Lung (tissue), 12 donors: ENCODE data around the gene PSMB2. TPM values are rescaled to one million over a fixed set of nuclear protein-coding genes. Genes with fewer than 3 reads are reported as not detected.

Experiments
- ATAC-seq: fragments of 200-7000 bp; cut with Tn5 transposase; one replicate; pipeline ENCODE4 v1.9.1; 2020; ENCODE audit warnings: moderate number of reproducible peaks; ENCODE audit not compliant: insufficient read depth, low FRiP score
- DNase-seq, 3 donors: peaks; one replicate each; pipeline ENCODE4 v3.0.0-alpha.2; 2013 to 2017
- H3K27ac ChIP-seq, 2 donors: one replicate each; pipeline ENCODE4 v1.5.1; 2013; ENCODE audit warnings: mild to moderate bottlenecking in 2 of 2, moderate library complexity in 2 of 2, control low read depth in 1 of 2, inconsistent platforms in 1 of 2, low read depth in 1 of 2, low read length in 1 of 2
- H3K27me3 ChIP-seq, 3 donors: one replicate each; pipeline ENCODE4 v1.5.1; 2013; ENCODE audit warnings: low read length in 2 of 3; ENCODE audit not compliant: control insufficient read depth in 3 of 3, insufficient read depth in 3 of 3
- H3K36me3 ChIP-seq, 4 donors: one replicate each; pipeline ENCODE4 v1.5.1; 2013; ENCODE audit warnings: low read length in 4 of 4, mild to moderate bottlenecking in 1 of 4, moderate library complexity in 1 of 4; ENCODE audit not compliant: control insufficient read depth in 4 of 4, insufficient read depth in 4 of 4
- H3K4me1 ChIP-seq, 5 donors: one replicate each; pipeline ENCODE4 v1.5.1; 2013; ENCODE audit warnings: low read length in 5 of 5, mild to moderate bottlenecking in 2 of 5, moderate library complexity in 1 of 5; ENCODE audit not compliant: control insufficient read depth in 5 of 5, insufficient read depth in 5 of 5
- H3K4me3 ChIP-seq: one replicate; pipeline ENCODE4 v1.5.1; 2013; ENCODE audit warnings: mild to moderate bottlenecking, control low read depth, moderate library complexity
- H3K9ac ChIP-seq, 2 donors: one replicate each; pipeline ENCODE4 v1.5.1; 2013; ENCODE audit warnings: low read length in 2 of 2, control low read depth in 1 of 2; ENCODE audit not compliant: insufficient read depth in 1 of 2
- H3K9me3 ChIP-seq, 4 donors: one replicate each; pipeline ENCODE4 v1.5.1; 2013; ENCODE audit warnings: low read length in 3 of 4, mild to moderate bottlenecking in 1 of 4, moderate library complexity in 1 of 4; ENCODE audit not compliant: control insufficient read depth in 4 of 4, insufficient read depth in 3 of 4
- WGBS, 2 donors: extraction: QIAGEN DNeasy Blood & Tissue Kit; methylation state at CpG; one replicate each; pipeline ENCODE4 v1.1.7; 2013; 5-methylcytosine and 5-hydroxymethylcytosine counted together
- polyA plus RNA-seq, 2 donors: library from polyadenylated mRNA; stranded (reverse); fragments of 200-250 nt; gene quantifications; one replicate each; pipeline ENCODE4 v1.2.1, GENCODE V29; 2013
- total RNA-seq, 2 donors: library from RNA; depleted of rRNA in 1 of 2; stranded (reverse); fragments of >200 nt in 1 of 2; gene quantifications; one replicate each; pipeline ENCODE4 v1.2.1, GENCODE V29; 2014 to 2021
- TF ChIP-seq, protein P1 (sequence below): IDR thresholded peaks from 2 replicates; pipeline ENCODE4 v1.5.1; 2012; ENCODE audit warnings: mild to moderate bottlenecking; ENCODE audit errors: control extremely low read depth, extremely low read depth
- donor health status: control.
- donor health status: control.
- donor health status: Bipolar disorder and iron deficiency.
- donor health status: healthy.
- donor health status: DM: yes; HTN: yes; CAD: no.

Gene PSMB2
- total and polyA plus RNA-seq, 4 donors: 32.0 to 59.2 (median 57.8) TPM

DNA sequence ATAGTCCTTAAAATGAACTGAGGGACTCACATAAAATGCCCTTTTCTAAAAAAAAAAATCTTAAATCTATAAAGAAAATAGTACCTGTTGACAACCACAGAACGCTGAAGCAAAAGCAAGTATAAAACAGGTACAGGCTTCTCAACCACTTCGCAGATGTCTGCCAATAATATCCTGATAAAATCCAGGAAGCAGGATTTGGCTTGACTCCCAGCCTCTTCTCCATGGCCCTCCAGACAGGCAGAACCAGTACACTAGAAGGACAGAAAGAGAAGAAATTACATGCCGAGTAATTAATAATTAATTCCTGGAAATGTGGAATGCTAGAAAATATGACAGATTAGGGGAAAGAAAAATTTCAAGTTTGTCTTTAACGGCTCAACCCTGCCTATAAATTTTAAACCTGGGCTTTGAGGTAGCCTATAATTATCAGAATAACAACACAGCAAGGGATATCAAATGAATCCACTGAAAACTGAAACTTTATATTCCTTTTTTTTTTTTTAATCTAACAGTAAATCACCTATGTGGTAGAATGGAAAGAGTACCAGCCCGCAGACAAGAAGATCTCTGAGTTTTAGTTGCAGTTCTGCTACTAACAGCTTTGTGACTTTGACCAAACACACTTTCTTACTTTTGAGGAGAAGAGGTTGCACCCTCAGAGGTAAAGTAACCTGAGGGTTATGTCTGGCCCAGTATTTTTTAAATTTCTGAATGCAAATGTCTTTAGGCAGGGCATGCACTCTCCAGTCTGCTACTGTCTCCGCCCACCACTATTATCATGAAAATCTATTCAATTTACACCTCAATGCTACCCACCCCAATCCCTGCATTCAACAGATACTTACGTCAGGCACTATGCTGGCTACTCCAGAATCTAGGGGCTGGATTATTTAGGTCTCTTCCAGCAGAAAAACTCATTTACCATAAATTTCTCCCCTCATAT lies 86.8 kb downstream of the PSMB2 start:
- H3K4me3 ChIP-seq: no peak overlapping the region
- DNase-seq (peak in 2 of 3 donors; percentile 40 to 57), ATAC-seq (no peak)
- 50 to 71% methylated on average over 7 of the region's 7 CpGs for WGBS, 2 donors
- H3K27me3 ChIP-seq: no peaks in the 10 kb centered on the region
- peaks cover 4 to 12% (median 7%) of the 10 kb centered on the region in 4 donors for H3K36me3 ChIP-seq
- peaks cover 0 to 54% (median 26%) of the 10 kb centered on the region in 5 donors for H3K4me1 ChIP-seq
- no peaks in the 10 kb centered on the region for H3K9me3 ChIP-seq
- H3K9ac ChIP-seq: no peak overlapping the region
- no peak overlapping the region for H3K27ac ChIP-seq
- TF ChIP-seq, protein P1, sequence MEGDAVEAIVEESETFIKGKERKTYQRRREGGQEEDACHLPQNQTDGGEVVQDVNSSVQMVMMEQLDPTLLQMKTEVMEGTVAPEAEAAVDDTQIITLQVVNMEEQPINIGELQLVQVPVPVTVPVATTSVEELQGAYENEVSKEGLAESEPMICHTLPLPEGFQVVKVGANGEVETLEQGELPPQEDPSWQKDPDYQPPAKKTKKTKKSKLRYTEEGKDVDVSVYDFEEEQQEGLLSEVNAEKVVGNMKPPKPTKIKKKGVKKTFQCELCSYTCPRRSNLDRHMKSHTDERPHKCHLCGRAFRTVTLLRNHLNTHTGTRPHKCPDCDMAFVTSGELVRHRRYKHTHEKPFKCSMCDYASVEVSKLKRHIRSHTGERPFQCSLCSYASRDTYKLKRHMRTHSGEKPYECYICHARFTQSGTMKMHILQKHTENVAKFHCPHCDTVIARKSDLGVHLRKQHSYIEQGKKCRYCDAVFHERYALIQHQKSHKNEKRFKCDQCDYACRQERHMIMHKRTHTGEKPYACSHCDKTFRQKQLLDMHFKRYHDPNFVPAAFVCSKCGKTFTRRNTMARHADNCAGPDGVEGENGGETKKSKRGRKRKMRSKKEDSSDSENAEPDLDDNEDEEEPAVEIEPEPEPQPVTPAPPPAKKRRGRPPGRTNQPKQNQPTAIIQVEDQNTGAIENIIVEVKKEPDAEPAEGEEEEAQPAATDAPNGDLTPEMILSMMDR: no peak

DNA sequence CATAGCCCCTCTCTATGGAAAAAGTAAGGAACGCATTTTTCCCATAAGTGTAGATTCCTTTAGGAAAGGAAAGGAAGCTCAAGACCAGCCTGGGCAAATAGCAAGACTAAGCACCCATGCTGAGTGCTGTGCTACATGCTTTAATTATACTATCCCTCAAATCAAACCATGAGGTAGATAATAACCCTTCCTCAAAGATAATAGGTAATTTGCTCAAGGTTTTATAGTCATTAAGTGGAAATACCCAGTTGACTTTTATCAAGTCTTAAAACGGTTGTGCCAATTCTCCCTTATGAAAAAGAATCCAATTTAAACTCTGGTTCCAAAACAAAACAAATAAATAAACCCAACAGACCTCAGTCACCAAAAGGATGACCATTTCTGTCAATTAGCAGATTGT lies 87.5 kb downstream of the PSMB2 start:
- Histone ChIP-seq H3K36me3 (peaks cover 5 to 12% (median 9%) of the 10 kb centered on the region in 4 donors), H3K9me3 (no peaks in the 10 kb centered on the region), H3K27me3 (no peaks in the 10 kb centered on the region), H3K27ac (no peak overlapping the region), H3K9ac (peak overlapping the region in 1 of 2 donors; percentile 17), H3K4me3 (no peak overlapping the region), H3K4me1 (peaks cover 0 to 48% (median 26%) of the 10 kb centered on the region in 5 donors)
- no peak for ATAC-seq
- DNase-seq: no peak
- TF ChIP-seq, protein P1: no peak
- WGBS, 2 donors: 62 to 82% methylated on average over 2 of the region's 2 CpGs

Other genes with a start within 250 kb of the PSMB2 start
- 100 to 1,000 TPM in 1 of 2 donors, 10 to 100 TPM in 1; 85.6 to 121 TPM for gene KIAA0319L, start 84.1 kb downstream of the PSMB2 start, total RNA-seq
- gene KIAA0319L, start 84.1 kb downstream of the PSMB2 start, polyA plus RNA-seq: 10 to 100 TPM; 20.3 to 36.2 TPM
- gene NCDN, start 83.7 kb downstream of the PSMB2 start, total RNA-seq: 10 to 100 TPM; 12.4 to 31.5 TPM
- 10 to 100 TPM in 1 of 2 donors, 1 to 10 TPM in 1; 8.8 to 16.7 TPM for gene NCDN, start 83.7 kb downstream of the PSMB2 start, polyA plus RNA-seq
- gene TFAP2E, start 68.2 kb downstream of the PSMB2 start, total RNA-seq: 1 to 10 TPM; 1.8 to 2.5 TPM
- gene TFAP2E, start 68.2 kb downstream of the PSMB2 start, polyA plus RNA-seq: 1 to 10 TPM; 1.4 to 2.0 TPM
- gene C1orf216, start 77.4 kb upstream of the PSMB2 start, total RNA-seq: 10 to 100 TPM in 1 of 2 donors, 1 to 10 TPM in 1; 6.8 to 11.2 TPM
- gene C1orf216, start 77.4 kb upstream of the PSMB2 start, polyA plus RNA-seq: 1 to 10 TPM; 5.1 to 9.8 TPM
- 1 to 10 TPM; 2.6 to 2.9 TPM for gene CLSPN, start 128.5 kb upstream of the PSMB2 start, total RNA-seq
- gene CLSPN, start 128.5 kb upstream of the PSMB2 start, polyA plus RNA-seq: 1 to 10 TPM in 1 of 2 donors, under 1 TPM in 1; 0.85 to 1.0 TPM
- 10 to 100 TPM; 18.9 to 37.3 TPM for gene AGO4, start 166.5 kb upstream of the PSMB2 start, total RNA-seq
- 10 to 100 TPM in 1 of 2 donors, 1 to 10 TPM in 1; 8.5 to 19.5 TPM for gene AGO4, start 166.5 kb upstream of the PSMB2 start, polyA plus RNA-seq
- 10 to 100 TPM; 21.4 to 28.6 TPM for gene AGO1, start 241.7 kb upstream of the PSMB2 start, total RNA-seq
- 1 to 10 TPM; 3.7 to 5.4 TPM for gene AGO1, start 241.7 kb upstream of the PSMB2 start, polyA plus RNA-seq